ENCODE data around the gene ZNHIT1.

DNA sequence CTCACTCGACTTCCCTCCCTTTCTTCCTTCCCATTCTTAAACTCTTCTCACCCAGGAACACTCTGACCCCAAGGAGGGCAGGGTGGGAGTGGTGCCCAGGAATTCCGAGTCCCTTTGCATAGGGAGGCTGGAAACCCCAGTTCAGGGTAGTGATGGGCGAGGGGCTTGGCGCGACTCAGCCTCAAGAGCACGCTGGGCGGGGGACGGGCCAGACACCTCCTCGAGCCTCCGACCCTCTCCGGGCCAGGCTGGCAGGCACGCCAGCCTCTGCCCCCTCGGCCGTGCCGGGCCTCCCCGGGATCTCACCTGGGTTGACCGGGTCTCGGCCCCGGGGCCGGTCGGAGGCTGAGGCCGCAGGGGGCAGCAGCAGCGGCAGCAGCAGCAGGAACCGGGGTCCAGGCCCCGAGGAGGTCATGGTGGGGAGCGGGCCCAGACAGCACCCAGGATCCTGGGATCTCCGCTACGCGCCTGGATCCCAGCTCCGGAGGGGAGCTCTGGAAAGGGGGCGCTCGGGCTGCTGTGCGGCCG lies 1.0 kb upstream of the ZNHIT1 start:
- TF ChIP-seq CTCF (IDR thresholded peaks at IDR 0.05), result no peak
- no peak for TF ChIP-seq POLR2AphosphoS5 (IDR thresholded peaks at IDR 0.05; ENCODE audit: low read depth, low read length)
- no peak for TF ChIP-seq REST (IDR thresholded peaks at IDR 0.05; ENCODE audit: insufficient read depth in 1 of 2, low read depth in 2 of 2, low read length in 1 of 2)
- TF ChIP-seq SIN3A (IDR thresholded peaks at IDR 0.05; ENCODE audit: borderline replicate concordance, insufficient read depth, low read depth, low read length), result no peak
